Skeletal muscle cell (primary cell): ENCODE data around the gene CCDC34.

Source experiments
- DNase-seq: peaks from one replicate; pipeline ENCODE4 v3.0.0-alpha.2; 2010; ENCODE audit warnings: low read depth
- H3K4me3 ChIP-seq: 2 replicates; pipeline ENCODE4 v1.5.1; 2011; ENCODE audit warnings: low read depth, mild to moderate bottlenecking, control low read depth, low read length, moderate library complexity

The CCDC34 gene

DNA sequence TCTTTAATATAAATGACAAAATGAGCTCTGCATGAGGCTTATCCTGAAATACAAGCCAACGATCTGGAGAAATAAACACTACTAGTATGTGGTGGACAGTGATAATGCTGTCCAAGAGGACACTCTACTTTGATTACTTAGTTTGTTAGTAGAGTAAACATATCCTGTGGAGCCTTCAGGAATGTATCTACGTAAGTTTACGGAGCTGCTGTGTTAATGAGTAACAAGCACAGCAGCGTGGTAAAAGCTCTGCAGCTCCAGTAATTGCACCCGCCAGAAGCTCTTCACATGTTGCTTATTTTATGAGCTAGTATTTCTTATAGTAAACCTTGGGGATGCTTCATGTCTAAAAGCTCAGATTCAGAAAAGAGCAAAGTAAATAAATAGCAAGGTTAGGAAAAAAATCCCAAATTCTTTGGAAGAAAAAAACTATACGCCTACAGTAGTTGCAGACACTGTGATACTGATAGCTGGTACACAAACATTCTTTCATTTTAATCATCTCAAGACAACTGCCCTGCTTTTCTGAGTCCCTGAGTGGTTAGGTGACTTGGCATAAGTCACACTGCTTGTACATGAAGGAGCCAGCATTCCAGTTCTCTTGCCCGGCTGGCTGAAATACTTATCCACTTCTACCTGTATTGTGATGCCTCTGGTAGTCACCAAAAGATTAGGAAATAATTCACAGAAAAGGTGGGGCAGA lies 32.7 kb upstream of the CCDC34 start:
- DNase-seq = no peak

DNA sequence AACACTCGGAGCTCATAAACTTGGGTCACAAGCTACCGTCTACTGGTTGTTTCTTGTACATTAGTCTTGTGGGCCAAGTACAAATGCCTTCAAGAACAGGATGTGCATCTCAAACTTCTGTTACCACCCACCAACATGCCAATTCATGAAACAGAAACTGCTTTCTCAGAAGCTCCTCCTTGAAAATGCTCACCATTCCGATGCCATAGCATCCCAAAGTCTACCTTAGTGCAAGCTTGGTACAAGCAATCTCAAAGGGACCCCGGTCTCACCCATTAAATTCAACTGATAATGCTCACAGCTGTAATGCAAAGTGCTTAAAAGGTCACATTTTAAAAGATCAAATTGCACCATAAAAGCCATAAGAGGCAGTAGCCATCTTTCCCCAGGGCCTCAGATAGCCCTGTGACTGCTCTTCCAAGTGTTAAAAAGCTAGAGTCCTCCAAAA lies 31.8 kb upstream of the CCDC34 start:
- H3K4me3 ChIP-seq = no peak overlapping the region
- DNase-seq = no peak

More for the DNA sequence above, 32.7 kb upstream of the CCDC34 start:
- H3K4me3 ChIP-seq = no peak overlapping the region

DNA sequence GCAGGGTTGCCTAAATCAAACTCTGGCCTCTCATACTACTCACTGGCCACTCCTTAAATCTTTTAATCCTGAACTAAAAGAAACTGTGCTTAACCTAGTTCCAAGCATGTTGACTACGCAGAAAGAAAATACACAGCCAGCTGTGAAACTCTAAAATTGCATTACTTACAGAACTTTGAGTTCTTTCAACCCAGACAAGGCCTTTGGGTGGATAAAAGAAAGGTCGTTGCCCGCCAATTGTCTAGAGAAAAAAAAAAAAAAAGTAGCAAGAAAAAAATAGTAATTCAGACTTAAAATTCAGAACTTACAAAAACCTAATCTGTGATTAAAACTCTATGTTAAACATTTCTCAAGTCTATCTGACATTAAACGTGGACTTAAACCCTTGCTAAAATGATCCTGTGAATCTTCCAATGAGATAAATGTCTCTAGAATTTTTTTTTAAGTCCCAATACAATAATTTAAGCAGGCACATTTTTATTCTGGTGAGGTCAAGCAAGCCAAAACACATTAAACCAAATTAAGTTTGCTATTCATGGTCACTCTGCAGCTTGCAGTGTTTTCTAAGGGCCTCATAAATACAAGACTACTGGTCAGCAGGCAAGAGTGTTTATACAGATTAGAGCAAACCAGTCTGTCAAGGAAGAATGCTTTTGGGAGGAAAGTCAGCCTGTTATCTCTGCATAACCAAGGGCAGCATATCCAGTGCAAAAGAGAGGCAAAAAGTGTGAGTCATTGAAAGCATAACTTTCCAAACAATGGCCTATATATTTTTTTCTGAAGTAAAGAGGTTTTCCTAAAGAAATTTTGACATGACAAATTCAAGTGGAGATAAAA lies 29.5 kb upstream of the CCDC34 start:
- H3K4me3 ChIP-seq = no peak overlapping the region
- peak; percentile 47 for DNase-seq

DNA sequence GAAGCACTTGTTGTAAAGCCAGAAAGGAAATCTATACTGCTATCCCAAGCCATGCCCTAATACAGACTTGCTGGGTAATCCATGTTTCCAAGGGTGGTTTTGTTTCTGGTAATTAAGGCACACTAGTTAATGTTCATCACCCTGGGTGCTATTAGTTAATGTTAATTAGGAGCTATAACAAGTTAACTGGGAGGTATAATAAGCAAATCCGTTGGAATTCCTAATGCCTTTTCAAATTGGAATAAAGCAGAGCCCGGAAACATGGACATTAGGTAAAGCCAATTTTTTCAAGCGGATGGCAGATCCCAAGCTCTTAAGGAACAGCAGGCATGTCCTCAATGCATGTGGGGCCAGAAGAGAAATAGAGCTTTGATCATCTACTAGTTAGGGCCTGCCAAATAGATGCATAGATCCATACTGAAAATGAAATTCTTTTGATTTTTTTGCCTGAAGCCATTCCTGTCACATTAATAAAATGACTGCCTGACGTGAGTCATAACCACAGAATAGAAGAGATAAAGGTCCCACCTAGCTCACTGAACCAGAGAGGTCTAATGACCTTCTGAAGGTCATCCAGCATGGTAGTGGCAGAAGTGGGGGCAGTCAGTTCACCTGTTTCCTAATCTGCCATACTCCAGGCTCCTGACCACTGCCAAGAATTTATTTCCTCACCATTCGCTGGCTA lies 28.5 kb upstream of the CCDC34 start:
- no peak overlapping the region for H3K4me3 ChIP-seq
- DNase-seq = no peak

DNA sequence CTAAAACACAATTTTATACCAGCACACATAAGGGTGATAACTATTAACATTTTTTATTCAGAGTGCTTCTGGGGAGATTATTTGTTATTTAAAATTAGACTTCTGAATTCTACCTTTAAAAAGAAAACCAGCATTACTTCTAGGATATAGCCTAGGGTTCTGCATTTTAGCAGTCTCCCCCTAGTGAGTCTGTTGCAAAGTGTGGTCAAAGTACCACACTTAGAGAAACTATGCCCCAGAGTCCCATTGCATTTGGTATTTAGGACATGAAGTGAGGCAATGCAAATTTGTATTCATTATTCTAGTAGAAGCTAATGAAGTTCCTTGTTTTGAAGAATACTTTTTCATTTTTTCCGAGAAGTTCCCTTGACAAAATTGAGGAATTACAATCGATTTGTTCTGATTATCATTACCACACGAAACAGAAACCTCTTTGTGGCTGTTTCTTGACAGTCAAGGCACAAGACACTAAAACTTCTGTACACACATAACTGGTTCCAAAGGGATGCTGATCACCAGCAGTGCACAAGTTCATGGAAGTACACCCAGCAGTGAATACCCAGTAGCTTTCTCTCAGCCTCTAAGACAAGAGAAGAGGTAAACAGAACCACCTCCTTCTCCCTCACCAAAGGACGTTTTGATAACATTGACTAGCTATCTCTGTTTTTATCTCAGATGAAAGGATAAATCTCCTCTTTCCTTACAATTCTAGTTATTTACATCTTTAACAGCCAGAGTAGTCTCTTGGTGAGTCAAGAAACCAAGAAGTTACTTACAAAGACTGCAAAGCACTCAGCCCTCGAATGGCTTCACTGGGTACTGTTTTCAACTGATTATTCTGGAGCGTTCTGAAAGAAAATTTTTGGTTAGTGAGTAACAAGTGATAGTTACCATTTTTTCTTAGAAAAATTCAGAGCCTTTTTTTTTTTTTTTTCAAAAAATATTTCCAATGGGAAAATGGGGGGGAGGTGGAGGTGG lies 27.6 kb upstream of the CCDC34 start:
- no peak for DNase-seq
- no peak overlapping the region for H3K4me3 ChIP-seq

DNA sequence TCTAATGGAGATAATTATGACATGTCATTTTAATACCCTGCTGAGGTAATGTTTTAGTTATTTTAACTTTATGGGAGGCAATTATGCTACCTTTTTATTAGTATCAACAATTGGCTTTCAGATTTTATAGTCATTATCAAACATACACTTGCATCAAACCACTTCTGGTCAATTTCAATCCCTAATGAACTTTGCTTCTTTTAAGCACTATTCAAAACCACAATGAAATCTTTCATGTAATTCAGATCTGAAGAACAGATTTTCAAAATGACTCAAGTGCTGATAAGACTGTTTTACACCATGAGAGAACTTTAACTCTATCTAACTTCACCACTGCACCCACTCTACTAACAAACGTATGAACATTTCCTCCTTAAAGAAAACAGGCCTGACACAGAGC lies 25.9 kb upstream of the CCDC34 start:
- no peak overlapping the region for H3K4me3 ChIP-seq
- no peak for DNase-seq

DNA sequence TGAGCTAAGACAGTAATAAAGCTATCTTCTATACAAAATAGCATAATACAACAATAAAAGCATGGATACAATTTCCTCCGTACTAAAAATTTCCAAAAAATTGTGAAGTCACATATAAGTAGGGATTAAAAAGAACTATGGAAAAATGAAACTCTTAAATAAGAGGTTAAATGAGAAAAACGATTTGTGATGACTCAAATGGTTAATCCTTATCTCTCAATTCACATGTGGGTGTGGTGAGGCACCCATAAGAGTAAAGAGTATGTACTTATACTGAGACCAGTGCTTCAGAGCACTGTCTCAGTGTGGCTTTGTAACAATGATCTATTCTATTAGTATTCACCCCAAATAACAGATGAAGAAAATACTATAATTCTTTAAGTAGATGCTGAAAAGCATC lies 25.0 kb upstream of the CCDC34 start:
- H3K4me3 ChIP-seq = no peak overlapping the region
- no peak for DNase-seq

DNA sequence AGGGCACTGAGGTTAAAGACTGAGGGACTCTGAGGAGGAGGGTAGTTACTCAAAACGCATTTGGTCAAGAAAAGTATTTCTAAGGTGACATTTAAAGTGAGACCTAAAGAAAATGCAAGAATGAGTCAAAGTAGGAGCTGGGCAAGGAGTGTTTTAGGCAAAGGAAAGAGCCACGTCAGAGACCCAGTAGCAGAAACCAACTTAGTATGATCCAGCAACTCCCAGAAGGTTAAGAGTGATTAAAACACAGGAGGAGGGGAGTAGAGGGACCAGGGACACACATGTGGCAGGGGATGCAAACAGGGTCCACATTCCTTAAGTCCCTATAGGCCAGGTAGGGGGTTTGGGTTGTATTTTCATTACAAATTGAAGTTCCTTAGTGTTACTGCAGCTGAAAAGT lies 24.3 kb upstream of the CCDC34 start:
- H3K4me3 ChIP-seq = no peak overlapping the region
- DNase-seq = no peak

DNA sequence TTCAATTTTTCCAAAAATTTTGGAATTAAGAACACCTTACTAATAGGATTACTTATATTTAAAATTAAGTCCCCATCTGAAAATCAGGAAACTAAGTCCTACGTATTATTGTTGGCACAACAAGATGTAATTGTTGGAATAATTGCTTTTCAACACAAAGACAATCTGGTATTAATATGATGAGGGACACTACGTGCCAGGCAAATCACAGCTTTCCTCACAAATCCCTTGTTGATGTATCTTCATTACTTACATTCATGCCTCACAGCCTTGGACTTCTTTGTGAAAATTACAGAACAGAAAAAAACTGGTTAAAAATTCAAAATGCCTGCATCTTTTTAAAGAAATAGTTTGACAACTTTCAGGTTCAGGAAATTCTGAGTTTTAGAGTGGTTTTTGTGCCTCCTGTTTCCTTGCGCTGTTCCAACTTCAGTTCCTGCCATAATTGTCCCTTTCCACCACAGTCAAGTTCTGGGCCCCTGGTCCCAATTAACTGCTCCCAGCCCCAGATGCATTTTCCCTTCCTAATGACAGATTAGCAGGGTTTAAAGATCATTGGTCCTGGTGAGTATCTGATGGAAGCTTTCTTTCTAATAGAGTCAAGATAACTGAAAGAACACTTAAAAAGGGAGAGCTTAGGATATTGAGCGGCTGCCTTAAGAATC lies 23.3 kb upstream of the CCDC34 start:
- H3K4me3 ChIP-seq = no peak overlapping the region
- no peak for DNase-seq

DNA sequence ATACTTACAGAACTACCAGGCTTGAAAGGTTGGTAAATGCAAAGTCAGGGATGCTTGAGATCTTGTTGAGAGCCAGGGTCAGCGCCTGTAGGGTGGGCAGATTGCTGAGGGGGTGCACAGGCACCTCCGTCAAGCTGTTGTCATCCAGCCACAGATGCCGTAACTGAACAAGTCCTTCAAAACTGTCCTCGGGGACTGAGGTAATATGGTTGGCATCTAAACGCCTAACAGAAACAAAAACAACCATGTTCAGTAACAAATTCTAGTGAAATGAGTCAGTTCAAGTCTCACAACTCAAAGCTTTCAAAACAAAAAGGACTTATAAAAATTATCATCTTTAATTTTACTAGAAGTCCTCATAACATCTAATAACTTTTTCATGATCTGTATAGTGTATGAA lies 22.2 kb upstream of the CCDC34 start:
- peak; percentile 92 for DNase-seq
- no peak overlapping the region for H3K4me3 ChIP-seq

DNA sequence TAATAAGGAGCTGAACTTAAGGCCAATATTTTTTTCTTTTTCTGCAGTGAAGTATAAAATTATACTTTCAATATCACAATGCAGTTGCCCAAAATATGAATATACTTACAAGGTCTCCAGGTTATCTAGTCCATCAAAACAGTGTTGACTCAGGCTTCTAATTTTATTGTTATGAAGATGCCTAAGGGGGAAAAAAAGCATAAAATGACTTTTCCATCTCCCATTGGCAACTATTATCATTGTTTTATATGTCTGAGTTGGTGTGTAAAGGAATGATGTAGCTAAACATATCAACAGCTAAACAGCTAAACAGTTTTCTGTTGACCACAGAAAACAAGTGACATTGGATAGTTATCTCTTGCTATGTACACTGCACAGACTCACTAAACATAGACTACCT lies 21.2 kb upstream of the CCDC34 start:
- no peak for DNase-seq
- H3K4me3 ChIP-seq = no peak overlapping the region

DNA sequence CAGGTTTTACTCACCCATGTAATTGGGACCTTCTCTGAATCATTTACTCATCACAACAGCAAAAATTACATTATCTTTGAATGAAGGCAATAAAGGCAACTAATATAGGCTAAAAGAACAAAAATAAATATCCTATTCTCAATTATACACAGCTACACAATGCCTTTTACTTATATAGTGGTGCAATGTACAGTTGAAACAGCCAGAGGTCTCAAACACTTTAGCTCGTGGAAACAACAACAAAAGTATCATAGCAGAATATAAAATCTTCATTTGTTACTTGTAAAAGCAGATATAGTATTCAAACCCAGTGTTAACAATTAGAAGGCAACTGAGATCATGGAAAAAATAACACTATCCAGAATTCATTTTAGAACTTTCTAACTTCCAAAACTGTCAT lies 20.6 kb upstream of the CCDC34 start:
- no peak for DNase-seq
- H3K4me3 ChIP-seq = no peak overlapping the region

DNA sequence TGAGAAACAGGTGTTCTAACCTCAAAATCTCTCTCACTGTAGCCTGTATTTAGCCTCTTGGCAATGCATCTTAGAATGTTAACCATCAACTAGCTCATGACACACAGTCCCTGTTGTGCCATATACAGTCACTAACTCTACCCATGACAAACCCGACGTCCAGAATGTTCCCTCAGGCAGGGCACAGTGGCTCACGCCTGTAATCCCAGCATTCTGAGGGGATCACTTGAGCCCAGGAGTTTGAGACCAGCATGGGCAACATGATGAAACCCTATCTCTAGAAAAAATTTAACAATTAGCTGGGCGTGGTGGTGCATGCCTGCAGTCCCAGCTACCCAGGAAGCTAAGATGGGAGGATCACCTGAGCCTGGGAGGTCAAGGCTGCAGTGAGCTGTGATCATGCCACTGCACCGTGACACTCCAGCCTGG lies 18.2 kb upstream of the CCDC34 start:
- H3K4me3 ChIP-seq = no peak overlapping the region
- DNase-seq = no peak

DNA sequence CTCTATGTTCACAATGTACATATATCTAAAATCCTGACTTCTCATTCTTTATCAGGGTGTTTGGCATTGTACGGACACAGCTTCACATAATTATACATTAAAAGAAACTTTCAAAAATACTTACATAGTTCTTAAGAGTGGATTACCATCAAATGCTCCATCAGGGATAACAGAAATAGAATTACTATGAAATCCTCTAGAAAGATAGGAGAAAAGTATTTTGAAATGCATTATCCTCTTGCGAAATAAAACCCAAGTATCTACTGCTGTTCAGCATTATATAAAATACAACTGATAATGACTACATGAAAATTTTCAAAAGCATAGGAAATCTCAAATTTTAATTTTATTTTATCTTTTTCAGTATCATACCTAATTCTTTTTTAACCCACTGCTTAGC lies 17.8 kb upstream of the CCDC34 start:
- no peak overlapping the region for H3K4me3 ChIP-seq
- DNase-seq = no peak

DNA sequence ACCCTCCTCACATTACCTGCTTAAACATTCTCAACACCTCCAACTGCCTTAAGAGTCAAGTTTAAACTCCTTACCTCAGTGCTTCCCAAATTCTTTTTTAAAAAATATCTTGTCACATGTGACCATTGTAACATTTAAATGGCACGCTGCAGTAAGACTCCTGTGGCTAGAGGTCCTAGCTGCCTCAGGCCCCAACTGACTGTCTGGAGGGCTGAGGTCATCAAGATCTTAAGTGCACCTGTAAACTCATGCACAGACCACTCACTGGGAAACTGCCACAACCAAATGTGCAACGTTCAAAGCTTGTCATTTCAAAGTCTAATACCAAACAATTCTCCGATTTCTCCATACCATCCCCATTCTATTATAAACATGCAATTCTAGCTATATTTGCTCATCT lies 16.4 kb upstream of the CCDC34 start:
- DNase-seq = no peak
- H3K4me3 ChIP-seq = no peak overlapping the region

DNA sequence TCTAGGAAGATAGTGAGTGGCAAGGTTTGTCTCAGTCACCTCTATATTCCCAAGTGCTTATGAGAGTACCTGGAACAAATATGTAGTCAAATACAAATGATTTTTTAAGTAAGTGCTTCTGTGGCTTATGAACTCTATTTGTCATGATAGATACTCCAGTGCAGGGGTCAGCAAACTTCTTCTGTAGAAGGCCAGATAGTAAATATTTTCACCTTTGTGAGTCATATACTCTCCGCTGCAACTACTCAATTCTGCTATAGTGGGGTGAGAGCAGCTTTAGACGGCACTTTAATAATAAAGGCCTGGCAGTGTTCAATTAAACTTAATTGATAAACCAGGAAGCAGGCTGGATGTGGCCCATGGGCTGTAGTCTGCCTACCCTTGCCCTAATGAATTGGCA lies 12.4 kb upstream of the CCDC34 start:
- no peak overlapping the region for H3K4me3 ChIP-seq

DNA sequence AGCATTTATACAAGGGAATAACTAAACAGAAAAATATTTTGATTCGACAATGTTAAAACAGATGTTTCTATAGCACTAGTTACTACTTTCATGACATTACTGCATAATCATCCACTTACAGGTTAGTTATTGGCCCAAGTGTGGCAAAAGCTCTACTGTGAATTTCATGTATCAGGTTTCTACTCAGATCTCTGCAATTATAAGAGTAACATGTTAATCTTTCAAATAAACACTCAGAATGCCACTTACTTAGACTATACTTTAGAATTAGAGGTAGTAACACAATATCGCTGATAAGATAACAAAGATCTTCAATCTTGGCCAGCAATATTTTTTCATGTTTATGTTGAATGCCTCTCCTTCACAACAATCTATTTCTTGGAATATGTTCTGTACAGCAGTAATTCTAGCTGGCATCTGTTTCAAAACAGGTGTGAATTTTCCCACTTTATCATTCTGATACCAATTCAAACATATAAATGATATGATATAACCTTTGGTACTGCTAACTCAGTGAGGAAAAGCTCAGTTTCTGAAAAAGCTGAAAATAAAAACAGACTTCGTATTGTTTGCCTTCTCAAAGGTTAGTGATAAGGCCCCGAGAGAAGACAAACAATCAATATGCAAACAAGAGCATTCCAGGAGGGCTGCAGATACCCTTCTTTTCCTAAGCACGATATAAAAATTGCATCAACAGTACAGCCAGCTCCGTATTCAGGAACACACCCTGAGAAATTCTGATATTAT lies 11.0 kb upstream of the CCDC34 start:
- H3K4me3 ChIP-seq = no peak overlapping the region
- DNase-seq = no peak

More for the DNA sequence above, 12.4 kb upstream of the CCDC34 start:
- DNase-seq = no peak

DNA sequence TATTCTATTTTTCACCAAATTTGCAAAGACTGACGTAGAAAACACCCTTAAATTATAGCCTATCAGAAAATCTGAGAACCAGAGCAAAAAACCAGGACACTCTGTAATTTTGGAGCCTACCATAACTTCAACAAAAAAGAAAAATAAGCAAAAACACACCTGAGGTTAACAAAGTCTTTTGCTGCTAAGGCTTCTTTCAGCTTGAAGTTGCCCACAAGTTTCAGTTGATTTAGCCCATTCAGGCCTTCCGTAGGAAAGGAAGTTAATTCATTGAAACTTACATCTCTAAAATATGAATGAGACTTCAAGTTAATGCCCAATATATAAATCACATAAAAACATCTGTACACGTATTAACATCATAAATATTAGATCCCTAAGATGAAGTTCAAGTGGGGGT lies 10.4 kb upstream of the CCDC34 start:
- no peak for DNase-seq
- no peak overlapping the region for H3K4me3 ChIP-seq
